C4-2B (cell line): ENCODE results near the gene PLP2.

Source experiments
- H3K27ac ChIP-seq: fragments of 450-650 bp; 2 replicates; pipeline ENCODE4 v1.5.1; 2017
- ZFX ChIP-seq: fragments of 450-650 bp; IDR thresholded peaks from 2 replicates; pipeline ENCODE4 v1.6.1; 2017
- TF ChIP-seq, protein P1 (sequence below): fragments of 450-650 bp; conservative IDR thresholded peaks from 2 replicates; pipeline ENCODE4 v1.5.1; 2017; ENCODE audit warnings: mild to moderate bottlenecking

The PLP2 gene

DNA sequence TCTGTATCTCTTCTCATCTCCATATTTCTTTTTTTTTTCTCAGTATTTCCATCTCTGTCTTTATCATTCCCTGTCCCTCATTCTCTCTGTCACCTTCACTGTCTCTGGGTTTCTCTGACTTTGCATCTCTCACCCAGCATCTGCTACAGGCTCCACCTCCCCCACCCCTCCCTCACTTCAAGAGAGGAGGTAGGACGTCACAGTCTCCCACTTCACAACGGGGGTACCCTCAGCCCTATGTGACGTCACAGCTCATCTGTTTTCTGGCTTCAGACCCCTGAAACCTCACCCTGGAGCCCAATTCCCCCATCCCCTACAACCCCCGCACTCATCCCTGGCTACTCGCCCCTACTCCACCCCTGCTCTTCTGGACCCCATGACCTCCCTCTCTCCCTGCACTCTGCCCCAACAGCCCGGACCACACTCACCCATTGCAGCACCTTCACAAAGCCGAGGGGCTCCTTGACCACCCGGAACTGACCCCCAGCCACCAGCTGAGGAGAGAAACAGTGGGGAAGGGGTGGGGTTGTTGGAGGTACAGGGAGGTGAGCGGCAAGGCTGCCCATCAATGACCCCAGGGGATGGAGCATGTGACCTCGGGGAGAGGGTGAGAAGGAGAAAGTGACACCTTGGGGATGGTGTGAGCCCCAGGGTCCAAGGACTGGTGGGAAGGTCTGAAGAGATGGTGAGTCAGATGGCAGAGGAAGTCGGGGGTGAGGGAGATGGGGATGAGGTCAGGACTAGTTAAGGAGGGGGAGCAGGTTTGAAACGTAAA lies 27.0 kb downstream of the PLP2 start:
- no peak overlapping the region for H3K27ac ChIP-seq
- TF ChIP-seq ZFX, result no peak
- TF ChIP-seq, protein P1, sequence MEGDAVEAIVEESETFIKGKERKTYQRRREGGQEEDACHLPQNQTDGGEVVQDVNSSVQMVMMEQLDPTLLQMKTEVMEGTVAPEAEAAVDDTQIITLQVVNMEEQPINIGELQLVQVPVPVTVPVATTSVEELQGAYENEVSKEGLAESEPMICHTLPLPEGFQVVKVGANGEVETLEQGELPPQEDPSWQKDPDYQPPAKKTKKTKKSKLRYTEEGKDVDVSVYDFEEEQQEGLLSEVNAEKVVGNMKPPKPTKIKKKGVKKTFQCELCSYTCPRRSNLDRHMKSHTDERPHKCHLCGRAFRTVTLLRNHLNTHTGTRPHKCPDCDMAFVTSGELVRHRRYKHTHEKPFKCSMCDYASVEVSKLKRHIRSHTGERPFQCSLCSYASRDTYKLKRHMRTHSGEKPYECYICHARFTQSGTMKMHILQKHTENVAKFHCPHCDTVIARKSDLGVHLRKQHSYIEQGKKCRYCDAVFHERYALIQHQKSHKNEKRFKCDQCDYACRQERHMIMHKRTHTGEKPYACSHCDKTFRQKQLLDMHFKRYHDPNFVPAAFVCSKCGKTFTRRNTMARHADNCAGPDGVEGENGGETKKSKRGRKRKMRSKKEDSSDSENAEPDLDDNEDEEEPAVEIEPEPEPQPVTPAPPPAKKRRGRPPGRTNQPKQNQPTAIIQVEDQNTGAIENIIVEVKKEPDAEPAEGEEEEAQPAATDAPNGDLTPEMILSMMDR, result no peak

DNA sequence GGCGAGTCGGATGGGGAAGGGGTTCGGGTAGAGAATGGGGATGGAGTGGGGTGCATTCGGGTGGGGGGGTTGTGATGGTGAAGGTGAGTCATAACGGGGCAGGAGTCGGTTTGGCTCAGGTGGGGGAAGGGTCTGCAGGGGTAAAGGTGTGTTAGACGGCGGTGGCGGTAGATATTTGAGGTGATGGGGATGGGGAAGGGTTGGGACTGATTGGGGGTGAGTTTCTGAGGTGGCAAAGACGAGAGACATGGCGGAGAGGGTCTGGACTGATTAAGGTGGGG lies 27.6 kb downstream of the PLP2 start:
- H3K27ac ChIP-seq, result no peak overlapping the region
- no peak for TF ChIP-seq ZFX
- TF ChIP-seq, protein P1, result no peak

DNA sequence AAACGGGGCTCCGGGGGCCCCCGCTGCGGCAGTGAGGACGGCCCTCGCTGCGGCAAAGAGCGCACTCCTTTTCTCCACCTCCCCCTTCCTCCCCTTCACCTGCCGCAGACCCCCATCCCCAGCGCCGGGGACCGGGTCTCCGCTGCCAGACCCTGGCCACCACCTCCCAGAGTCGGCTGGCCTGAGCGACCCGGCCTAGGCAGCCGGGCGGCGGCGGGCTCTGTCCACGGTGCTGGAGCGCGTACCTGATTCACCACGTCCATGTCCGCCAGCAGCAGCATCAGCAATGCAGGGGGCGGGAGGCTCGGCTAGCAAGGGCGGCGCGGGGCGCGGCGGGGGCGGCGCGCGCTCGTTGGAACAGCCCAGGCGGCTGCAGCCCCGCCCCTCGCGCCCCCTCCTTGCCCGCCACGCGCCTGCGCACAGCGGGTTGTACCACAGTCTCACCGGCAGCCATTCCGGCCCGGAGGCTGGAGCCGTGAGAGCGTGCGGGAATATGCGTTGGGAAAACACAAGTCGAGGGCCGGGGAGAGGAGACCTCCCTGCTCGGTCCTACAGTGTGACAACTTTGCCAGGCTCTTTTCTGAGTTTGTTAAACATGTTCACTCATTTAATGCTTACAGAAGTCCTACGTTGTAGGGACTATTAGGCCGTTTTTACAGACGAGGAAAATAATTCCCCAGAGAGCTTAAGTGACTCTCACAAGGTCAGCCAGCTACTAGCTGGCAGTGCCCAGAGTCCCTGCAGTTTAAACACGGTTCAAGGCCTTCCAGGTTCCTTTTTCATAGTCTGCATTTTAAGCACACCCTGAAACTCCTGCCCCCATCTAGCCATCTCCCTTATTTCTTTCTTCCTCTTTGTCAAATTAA lies 28.4 kb downstream of the PLP2 start, which contains the start of gene SYP:
Gene SYP (minus strand): TSS at position 288 of the 866 bp plus-strand sequence. CDS start 7 bp downstream, at position 281.
- TF ChIP-seq, protein P1, result no peak
- no peak for TF ChIP-seq ZFX
- H3K27ac ChIP-seq, result peak within 1 kb of the TSS; percentile 39

DNA sequence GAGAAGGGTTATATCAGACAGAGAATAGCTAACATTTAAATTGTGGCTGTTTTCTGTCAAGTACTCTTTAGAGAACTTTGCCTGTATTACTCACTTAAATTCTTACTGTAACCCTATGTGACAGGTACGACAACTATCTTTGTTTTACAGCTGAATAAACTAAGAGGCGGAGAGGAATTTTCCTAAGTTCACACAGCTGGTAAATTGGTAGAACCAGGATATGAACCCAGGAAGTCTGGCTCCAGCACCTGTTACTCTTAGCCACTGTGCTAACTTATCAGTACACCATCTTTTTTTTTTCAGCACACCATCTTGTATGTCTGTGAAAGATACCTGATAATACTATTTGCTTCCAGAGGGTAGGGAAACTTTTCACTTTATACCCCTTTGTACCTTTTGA lies 30.3 kb downstream of the PLP2 start:
- H3K27ac ChIP-seq, result no peak overlapping the region
- no peak for TF ChIP-seq ZFX
- TF ChIP-seq, protein P1, result no peak

DNA sequence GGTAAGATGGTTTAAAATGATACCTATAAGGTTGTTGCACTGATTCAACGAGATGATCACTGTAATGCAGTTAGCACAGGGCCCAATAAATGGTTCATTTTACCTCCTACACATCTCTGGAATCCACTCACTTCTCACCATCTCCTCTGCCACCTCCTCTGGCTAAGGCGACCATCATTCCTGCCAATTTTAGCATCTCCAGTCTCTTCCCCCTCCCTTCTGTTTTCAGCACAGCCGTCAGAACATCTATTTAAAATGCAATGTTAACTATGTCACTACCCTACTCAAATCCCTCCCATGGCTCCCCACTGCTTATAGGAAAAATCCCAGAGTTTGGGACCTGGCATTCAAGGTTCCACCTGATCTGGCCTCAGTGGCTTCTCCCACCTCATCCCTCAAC lies 31.8 kb downstream of the PLP2 start:
- no peak overlapping the region for H3K27ac ChIP-seq
- TF ChIP-seq, protein P1, result no peak

DNA sequence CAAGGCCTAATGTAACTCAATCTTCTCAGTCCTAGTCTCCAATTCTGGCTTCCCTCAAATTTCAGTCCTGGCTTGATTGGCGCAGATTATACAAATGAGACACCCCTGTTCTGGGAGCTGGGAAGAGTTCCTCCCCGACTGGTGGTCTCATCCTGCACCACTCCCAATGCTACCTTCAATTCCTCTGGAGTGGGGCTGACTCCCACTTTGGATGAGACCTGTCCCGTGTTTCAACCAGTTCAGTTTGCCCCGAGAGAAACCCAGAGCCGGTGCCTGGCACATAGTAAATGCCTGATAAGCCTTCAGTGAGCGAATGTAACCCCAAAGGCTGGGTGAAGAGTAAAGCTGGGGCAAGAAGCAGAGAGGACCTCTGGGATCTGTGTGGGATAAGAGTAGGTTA lies 32.3 kb downstream of the PLP2 start:
- H3K27ac ChIP-seq, result no peak overlapping the region
- TF ChIP-seq, protein P1, result no peak
- no peak for TF ChIP-seq ZFX

DNA sequence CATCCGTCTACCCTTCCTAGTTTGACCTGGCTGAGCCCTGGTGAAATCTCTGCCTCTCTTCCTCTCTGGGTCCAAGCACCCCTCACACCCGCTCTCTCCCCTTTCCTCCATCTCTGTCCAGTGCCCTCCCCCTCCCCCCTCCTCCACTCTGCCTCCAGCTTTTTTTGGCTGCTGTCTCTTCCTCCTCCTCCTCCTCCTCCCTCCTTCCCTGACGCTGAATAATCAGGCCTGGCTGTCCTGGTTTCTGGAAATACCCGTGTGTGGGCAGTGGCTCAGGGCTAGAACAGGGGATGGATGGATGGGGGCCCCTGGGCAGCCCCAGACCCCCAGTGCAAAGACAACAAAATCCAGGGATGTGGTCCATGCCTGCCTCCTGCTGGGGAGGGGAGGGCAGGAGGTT lies 33.0 kb downstream of the PLP2 start:
- no peak overlapping the region for H3K27ac ChIP-seq
- no peak for TF ChIP-seq ZFX
- TF ChIP-seq, protein P1, result no peak
